Testis (tissue), 5 donors: ENCODE measurements around the gene ZNF749. TPM values are rescaled to one million over a fixed set of nuclear protein-coding genes. Genes with fewer than 3 reads are reported as not detected.
A peak's percentile ranks its signal among the peaks of the same experiment; 100 is the strongest.

ENCODE experiments used
- DNase-seq: peaks from one replicate; pipeline ENCODE4 v3.0.0-alpha.2; 2019
- H3K27ac ChIP-seq, 2 donors: fragments of 200-600 bp; sonication (generic); one replicate each; pipeline ENCODE4 v1.5.1; 2019
- H3K27me3 ChIP-seq: fragments of 200-600 bp; sonication (generic); one replicate; pipeline ENCODE4 v1.5.1; 2019
- H3K36me3 ChIP-seq: fragments of 200-600 bp; sonication (generic); one replicate; pipeline ENCODE4 v1.5.1; 2017; ENCODE audit warnings: low read depth; ENCODE audit errors: missing control alignments
- H3K4me1 ChIP-seq: fragments of 200-600 bp; sonication (generic); one replicate; pipeline ENCODE4 v1.5.1; 2019
- H3K4me3 ChIP-seq, 2 donors: fragments of 200-600 bp; sonication (generic); one replicate each; pipeline ENCODE4 v1.5.1; 2017 to 2019
- H3K9me3 ChIP-seq: fragments of 200-600 bp; sonication (generic); one replicate; pipeline ENCODE4 v1.5.1; 2017
- POLR2A ChIP-seq: fragments of 450-650 bp; IDR thresholded peaks from one replicate; pipeline ENCODE4 v1.6.1; 2017; ENCODE audit warnings: antibody characterized with exemption, mild to moderate bottlenecking, moderate library complexity
- WGBS, 2 donors: methylation state at CpG; one replicate each; pipeline ENCODE4 v1.1.5; 2018; 5-methylcytosine and 5-hydroxymethylcytosine counted together
- intact Hi-C: fragments of 100-400 bp; cut with DNase I; formaldehyde crosslinking; loops from one replicate; pipeline ENCODE4 v1.15.1; 2023; ENCODE audit warnings: low total_unique reads
- long read RNA-seq, 2 donors: transcript quantifications; one replicate each; lab custom pipeline, GENCODE V29; 2026
- polyA plus RNA-seq: library from polyadenylated mRNA; stranded (reverse); fragments of 350-450 nt; fragmentation: Illumina TruSeq; extraction: RNeasy Lipid Tissue Mini Kit (QIAGEN cat#74804); gene quantifications from one replicate; pipeline ENCODE4 v1.2.3, GENCODE V29; 2014; ENCODE audit warnings: low read depth, low replicate concordance; ENCODE audit not compliant: insufficient read depth
- total RNA-seq, 2 donors: library from RNA; depleted of rRNA; stranded (reverse); fragments of >200 nt; gene quantifications; one replicate each; pipeline ENCODE4 v1.2.3, GENCODE V29; 2016
- TF ChIP-seq, protein P1 (sequence below), 3 experiments: fragments of 450-650 bp in 2 of 3; fragments of 200-600 bp in 1 of 3; sonication (generic) in 1 of 3; IDR thresholded peaks; one replicate each; pipeline ENCODE4 v1.5.1; 2016 to 2019; ENCODE audit warnings: antibody characterized with exemption in 3 of 3, mild to moderate bottlenecking in 2 of 3, moderate library complexity in 1 of 3

ZNF749 gene
- 10 to 100 TPM; 11.2 to 14.1 TPM for total RNA-seq
- 7.9 TPM for polyA plus RNA-seq
- long read RNA-seq, donor 1, partial matches to known transcripts, result 0 of 12 reads
- long read RNA-seq, donor 1, other reads (novel, unspliced or antisense), result 6 of 12 reads
- long read RNA-seq, donor 2, partial matches to known transcripts, result 0 of 4 reads
- long read RNA-seq, donor 2, other reads (novel, unspliced or antisense), result 0 of 4 reads

GRCh38 chr19:57435062-57435978 is at the start of gene ZNF749:
ZNF749 (plus strand) TSS chr19:57435325; CDS start chr19:57435579, 254 bp downstream.
- Histone ChIP-seq H3K27ac (peak within 1 kb of the TSS in 1 of 2 donors; percentile 51), H3K9me3 (no peaks in the 10 kb centered on the region)
- TF ChIP-seq, protein P1, sequence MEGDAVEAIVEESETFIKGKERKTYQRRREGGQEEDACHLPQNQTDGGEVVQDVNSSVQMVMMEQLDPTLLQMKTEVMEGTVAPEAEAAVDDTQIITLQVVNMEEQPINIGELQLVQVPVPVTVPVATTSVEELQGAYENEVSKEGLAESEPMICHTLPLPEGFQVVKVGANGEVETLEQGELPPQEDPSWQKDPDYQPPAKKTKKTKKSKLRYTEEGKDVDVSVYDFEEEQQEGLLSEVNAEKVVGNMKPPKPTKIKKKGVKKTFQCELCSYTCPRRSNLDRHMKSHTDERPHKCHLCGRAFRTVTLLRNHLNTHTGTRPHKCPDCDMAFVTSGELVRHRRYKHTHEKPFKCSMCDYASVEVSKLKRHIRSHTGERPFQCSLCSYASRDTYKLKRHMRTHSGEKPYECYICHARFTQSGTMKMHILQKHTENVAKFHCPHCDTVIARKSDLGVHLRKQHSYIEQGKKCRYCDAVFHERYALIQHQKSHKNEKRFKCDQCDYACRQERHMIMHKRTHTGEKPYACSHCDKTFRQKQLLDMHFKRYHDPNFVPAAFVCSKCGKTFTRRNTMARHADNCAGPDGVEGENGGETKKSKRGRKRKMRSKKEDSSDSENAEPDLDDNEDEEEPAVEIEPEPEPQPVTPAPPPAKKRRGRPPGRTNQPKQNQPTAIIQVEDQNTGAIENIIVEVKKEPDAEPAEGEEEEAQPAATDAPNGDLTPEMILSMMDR (IDR thresholded peaks at IDR 0.05), result no peak
- TF ChIP-seq POLR2A, result no peak

GRCh38 chr19:57389194-57389729 is 45.9 kb upstream of the ZNF749 start:
- intact Hi-C loops, result no loop called here
- no peaks in the 10 kb centered on the region for H3K9me3 ChIP-seq
- H3K36me3 ChIP-seq, result no peaks in the 10 kb centered on the region
- TF ChIP-seq POLR2A, result no peak
- TF ChIP-seq, protein P1 (IDR thresholded peaks at IDR 0.05), result no peak
- 42 to 47% methylated on average over 10 to 11 of the region's 11 CpGs for WGBS, 2 donors
- H3K27ac ChIP-seq, result peak overlapping the region; percentile 76 to 92
- H3K4me3 ChIP-seq, result peak overlapping the region; percentile 86 to 90
- DNase-seq, result no peak
- H3K27me3 ChIP-seq, result no peaks in the 10 kb centered on the region
- peaks cover 3% of the 10 kb centered on the region for H3K4me1 ChIP-seq

More at GRCh38 chr19:57435062-57435978, at the start of gene ZNF749:
- peak; percentile 100 for DNase-seq
- WGBS, 2 donors, result 0 to 1% methylated on average over 35 to 60 of the region's 61 CpGs
- no peaks in the 10 kb centered on the region for H3K27me3 ChIP-seq
- intact Hi-C loops, result no loop called here
- no peaks in the 10 kb centered on the region for H3K36me3 ChIP-seq
- peak within 1 kb of the TSS; percentile 65 to 67 for H3K4me3 ChIP-seq
- no peaks in the 10 kb centered on the region for H3K4me1 ChIP-seq

- TF ChIP-seq POLR2A, result peak; percentile 7
- TF ChIP-seq, protein P1 (IDR thresholded peaks at IDR 0.05), result peak; percentile 10 to 34 (median 22)
- Histone ChIP-seq H3K4me1 (peaks cover 3% of the 10 kb centered on the region), H3K27ac (peak within 1 kb of the TSS; percentile 76 to 92), H3K4me3 (peak within 1 kb of the TSS; percentile 86 to 90), H3K36me3 (no peaks in the 10 kb centered on the region), H3K27me3 (no peaks in the 10 kb centered on the region), H3K9me3 (no peaks in the 10 kb centered on the region)
- intact Hi-C loops, result no loop called here
- 0 to 1% methylated on average over 15 to 50 of the region's 50 CpGs for whole genome bisulfite sequencing, 2 donors
- DNase-seq, result peak; percentile 99
Measured at GRCh38 chr19:57389730-57390598, 45.2 kb upstream of the ZNF749 start, which contains the start of gene ZNF548. ZNF548 (plus strand) TSS chr19:57389854; CDS start chr19:57390100, 246 bp downstream.

DNA sequence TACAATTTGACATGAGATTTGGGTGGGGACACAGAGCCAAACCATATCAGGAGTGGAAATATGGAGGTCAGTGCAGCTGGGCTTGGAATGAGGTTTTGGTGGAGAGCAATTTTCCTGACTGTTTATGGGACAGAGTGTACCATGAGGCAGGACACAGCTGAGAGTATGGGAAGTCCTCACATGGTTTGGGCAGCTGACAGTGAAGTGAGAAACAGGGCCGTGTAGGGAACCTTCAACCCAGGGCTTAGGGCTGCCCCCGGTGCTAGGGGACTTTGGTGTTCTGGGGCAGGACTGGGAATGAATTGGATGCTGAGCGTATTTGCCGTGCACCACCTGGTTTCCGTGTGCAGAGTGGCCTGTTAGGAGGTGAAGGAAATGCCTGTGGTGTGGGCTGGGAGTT is 39.4 kb upstream of the ZNF749 start:
- no peak for DNase-seq
- TF ChIP-seq, protein P1 (IDR thresholded peaks at IDR 0.05), result no peak
- no peak for TF ChIP-seq POLR2A
- H3K9me3 ChIP-seq, result no peaks in the 10 kb centered on the region
- H3K27me3 ChIP-seq, result no peaks in the 10 kb centered on the region
- intact Hi-C loops, result no loop called here
- H3K4me1 ChIP-seq, result no peaks in the 10 kb centered on the region
- H3K36me3 ChIP-seq, result no peaks in the 10 kb centered on the region
- WGBS, 2 donors, result 83 to 87% methylated on average over 5 of the region's 5 CpGs
- H3K27ac ChIP-seq, result no peak overlapping the region
- H3K4me3 ChIP-seq, result no peak overlapping the region
